GM19238 (cell line): Measurements from ENCODE around the gene NEU2.
"Not testable (repeated sequence)": the region's sequence is repeated elsewhere in the genome, so short reads cannot be mapped to it uniquely, and the experiment has no call there.

Experiments
- DNase-seq: peaks from one replicate; pipeline ENCODE4 v3.0.0; 2011; ENCODE audit warnings: low spot score; ENCODE audit not compliant: insufficient read length

NEU2 gene

DNA sequence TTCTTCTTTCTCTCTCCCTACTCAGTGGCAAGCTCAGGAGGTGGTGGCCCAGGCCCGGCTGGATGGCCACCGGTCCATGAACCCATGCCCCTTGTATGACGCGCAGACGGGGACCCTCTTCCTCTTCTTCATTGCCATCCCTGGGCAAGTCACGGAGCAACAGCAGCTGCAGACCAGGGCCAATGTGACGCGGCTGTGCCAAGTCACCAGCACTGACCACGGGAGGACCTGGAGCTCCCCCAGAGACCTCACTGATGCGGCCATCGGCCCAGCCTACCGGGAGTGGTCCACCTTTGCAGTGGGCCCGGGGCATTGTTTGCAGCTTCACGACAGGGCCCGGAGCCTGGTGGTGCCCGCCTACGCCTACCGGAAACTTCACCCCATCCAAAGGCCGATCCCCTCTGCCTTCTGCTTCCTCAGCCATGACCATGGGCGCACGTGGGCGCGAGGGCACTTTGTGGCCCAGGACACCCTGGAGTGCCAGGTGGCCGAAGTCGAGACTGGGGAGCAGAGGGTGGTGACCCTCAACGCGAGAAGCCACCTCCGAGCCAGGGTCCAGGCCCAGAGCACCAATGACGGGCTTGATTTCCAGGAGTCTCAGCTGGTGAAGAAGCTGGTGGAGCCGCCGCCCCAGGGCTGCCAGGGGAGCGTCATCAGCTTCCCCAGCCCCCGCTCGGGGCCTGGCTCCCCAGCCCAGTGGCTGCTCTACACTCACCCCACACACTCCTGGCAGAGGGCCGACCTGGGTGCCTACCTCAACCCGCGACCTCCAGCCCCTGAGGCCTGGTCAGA lies 1.8 kb downstream of the NEU2 start:
- DNase-seq = no peak

GRCh38 chr2:233035426-233036161 lies 3.1 kb downstream of the NEU2 start:
- no peak for DNase-seq

DNA sequence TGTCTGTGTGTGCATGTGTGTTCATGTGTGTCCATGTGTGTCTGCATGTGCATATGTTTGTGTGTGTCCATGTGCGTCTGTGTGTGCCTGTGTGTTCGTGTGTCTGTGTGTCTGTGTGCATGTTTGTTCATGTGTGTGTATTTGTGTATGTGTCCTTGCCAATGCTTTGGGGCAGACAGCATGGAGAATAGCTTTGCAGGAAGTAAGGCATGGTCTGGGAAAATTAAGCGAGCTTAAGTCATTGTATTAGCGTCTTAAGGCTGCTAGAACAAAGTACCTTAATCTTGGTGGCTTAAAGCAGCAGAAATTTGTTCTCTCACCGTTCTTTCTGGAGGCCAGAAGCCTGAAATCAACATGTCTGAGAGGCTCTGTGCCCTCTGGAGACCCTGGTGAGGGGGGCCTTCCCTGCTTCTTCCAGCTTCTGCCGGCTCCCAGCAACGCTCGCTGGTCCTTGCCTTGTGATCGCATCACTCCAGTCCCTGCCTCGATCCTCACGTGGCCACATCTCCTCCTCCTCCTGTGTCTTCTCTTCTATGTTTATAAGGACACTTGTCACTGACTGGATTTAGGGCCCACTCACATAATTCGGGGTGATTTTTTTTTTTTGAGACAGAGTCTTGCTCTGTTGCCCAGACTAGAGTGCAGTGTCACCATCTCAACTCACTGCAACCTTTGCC lies 3.8 kb downstream of the NEU2 start:
- no peak for DNase-seq

GRCh38 chr2:233037078-233037477 lies 4.6 kb downstream of the NEU2 start:
- DNase-seq = no peak

GRCh38 chr2:233039212-233039845 lies 6.9 kb downstream of the NEU2 start:
- no peak for DNase-seq

DNA sequence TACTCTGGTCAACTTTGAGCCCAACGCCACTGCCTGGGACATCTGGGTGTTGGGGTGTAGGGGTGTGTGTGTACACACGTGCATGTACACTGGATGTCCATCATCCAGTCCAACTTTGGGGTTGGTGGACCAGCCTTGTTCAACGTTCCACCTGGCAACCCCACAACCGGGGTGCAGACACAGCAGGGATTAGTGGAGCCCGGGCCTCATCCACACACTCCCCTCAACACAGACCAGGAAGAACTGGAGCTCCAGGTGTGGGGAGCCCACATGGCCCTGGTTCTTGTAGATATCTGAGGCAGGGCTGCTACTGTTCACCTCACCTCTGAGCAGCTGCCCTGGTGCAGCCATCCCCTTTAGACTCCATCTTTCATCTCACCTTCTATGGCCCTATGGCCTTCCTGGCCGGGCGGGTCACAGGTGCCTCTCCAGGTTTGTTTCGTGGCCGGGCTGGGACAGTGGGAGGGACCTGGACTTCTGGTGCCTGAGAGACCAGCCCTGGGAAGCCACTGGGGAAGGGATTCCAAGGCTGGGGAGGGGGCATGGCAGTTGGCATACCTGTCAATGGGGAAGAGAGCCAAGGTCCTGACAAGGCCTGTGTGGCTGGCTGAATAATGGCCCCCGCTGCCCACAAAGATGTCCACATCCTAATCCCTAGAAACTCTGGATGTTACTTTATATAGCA lies 7.5 kb downstream of the NEU2 start:
- no peak for DNase-seq

DNA sequence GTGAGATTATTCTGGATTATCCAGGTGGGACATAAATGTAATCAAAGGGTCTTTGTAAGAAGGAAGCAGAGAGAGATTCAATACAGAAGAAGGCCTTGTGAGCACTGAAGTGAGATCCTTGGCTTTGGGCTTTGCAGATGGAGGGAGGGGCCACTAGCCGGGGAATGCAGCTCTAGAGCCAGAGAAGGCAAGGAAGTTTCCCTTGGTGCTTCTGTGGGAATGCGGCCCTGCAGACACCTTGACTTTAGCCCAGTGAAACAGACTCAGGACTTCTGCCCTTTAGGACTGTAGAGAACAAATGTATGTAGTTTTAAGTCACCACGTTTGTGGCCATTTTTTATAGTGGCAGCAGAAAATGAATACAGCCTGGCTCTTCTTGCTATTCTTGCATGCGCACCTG lies 8.1 kb downstream of the NEU2 start:
- no peak for DNase-seq

- no peak for DNase-seq
Observed at GRCh38 chr2:233041722-233042323, 9.4 kb downstream of the NEU2 start.

DNA sequence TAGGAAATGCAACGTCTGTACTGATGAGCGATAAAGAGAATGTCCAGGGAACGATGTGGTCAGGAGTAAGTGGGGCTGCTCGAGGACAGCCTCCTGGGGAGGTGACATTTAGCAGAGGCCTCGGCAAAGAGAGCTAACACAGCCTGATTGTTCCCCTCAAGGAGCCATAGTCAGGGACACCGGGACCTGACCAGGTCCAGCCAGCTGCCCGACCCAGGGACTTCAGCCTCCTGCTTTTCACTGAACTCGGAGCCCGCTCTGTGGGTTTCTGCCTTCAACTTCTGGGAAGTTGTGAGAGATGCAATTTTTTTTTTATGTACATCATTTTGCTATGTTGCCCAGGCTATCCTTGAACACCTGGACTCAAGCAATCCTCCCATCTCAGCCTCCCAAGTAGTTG lies 10.1 kb downstream of the NEU2 start:
- DNase-seq = no peak

- DNase-seq = no peak
Observed at GRCh38 chr2:233044974-233045605, 12.6 kb downstream of the NEU2 start.

DNA sequence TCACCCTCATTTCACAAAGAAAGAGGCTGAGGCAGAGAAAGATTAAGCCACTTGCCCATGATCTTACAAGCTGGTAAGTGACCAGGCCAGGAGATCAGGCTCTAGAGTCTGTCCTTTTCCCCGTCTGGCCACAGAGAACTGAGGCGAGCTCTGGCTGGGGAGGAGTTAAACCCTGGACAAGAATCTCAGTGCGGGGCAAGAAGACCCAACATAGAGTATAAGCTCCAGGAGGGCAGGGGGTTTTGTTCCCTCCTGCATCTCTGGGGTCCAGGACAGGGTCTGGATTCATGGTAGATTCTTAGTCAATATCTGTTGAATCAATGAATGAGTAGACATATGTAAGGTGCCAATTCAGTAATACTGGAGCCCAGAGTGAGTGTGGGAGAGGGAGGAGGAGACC lies 14.7 kb downstream of the NEU2 start:
- no peak for DNase-seq

DNA sequence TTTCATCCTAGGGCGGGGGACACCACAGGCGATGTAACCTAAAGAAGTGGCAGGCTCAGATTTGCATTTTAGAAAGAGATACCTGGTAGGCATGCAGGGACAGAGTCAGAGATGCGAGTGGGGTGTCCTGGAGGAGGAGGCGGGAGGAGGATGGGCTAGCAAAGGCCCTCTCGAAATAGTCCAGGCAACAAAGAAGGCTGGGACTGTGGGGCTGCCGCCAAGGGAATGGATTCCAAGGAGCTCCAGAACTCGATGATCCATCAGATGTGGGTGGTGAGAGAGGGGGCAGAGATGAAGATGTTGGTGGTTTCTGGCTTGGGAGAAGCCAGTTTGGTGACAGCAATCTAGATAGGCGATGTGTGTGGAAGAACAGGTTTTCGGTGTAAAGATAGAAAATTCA lies 15.2 kb downstream of the NEU2 start:
- no peak for DNase-seq

GRCh38 chr2:233048569-233049193 lies 16.2 kb downstream of the NEU2 start:
- no peak for DNase-seq

- DNase-seq = no peak
Observed at GRCh38 chr2:233049194-233049761, 16.8 kb downstream of the NEU2 start.

DNA sequence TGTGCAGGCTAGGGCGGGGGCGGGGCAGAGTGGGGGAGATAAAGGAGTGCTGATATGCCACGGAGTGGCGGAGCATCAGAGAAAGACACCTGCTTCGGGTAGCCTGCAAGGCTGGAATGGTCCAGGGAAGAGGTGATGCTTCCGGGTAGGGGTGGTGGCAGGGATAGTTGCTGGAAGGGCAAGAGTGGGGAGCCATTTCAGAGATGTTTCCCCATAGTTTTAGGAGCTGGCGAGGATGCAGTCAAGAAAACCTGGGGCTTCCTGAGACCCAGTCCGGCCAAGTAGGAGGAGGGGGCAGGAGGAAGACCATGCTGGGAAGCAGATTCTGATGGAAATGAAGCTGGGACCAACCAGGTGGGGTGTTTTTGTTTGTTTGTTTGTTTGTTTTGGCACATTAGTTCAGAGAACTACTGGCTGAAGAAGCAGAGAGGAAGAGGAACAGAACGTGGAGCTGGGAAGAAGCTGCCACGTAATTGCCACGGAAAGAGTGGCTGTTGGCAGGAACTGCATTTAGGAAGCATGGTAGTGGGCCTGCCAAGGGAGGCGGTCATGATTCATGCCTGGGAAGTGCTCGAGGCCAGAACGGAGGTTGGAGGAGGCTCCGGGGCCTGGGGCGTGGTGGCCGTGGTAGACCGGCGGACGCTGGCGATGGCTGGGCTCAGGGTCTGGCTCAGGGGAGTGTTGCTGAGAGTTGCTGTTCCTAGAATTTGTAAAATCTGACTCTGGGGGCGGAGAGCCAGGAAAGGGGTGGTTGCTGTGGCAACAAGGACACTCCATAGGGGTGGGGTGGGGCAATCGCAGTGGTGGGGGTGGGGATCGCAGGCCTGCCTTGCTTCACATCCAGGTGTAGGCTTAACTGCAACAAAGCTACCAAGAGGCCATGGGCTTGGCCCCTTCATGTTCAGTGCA lies 19.0 kb downstream of the NEU2 start:
- no peak for DNase-seq

GRCh38 chr2:233052517-233052916 lies 20.0 kb downstream of the NEU2 start:
- not testable (repeated sequence) for DNase-seq

DNA sequence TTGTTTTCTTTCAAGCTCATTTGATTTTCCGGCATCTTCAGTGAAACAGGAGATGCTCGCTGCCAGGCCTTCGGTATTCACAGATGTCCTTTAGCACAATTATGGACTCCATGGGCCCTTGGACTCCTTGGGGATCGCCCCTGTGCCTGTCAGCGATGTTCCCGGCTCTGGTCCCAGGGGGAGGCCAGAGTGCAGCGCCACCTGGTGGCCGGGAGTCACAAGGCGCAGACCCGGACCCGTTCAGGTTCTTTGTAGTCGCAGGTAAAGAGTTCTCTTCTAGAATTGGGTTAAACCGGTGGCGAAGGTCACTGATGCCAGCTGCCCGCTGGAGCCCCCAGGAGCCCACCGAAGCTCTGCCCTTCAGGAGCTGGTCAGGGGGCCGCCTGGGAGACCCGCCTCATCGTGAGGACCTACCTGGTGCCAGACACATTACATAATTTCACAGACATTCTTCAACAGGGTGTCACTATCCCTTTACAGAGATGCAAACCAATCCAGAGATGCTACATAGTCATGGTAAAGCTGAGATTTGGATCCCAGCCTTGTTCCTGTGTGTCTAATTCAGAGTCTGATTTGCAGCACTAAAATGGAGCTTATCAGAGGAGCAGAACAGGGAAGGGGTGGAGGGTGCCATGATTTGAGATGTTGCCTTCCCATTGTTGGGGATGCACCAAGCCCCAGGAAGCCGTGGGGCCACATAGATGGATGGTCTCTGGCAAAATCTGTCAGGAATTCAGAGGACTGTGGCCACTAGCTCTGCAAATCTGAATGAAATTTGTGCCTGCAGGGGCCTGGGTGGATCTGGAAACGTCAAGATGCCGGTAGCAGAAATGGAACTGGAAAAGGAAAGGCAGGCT lies 21.7 kb downstream of the NEU2 start:
- DNase-seq = peak; percentile 89

- no peak for DNase-seq
Observed at GRCh38 chr2:233055362-233055761, 22.9 kb downstream of the NEU2 start.
